ENCODE data around the gene FNDC1. TPM values are rescaled to one million over a fixed set of nuclear protein-coding genes. Genes with fewer than 3 reads are reported as not detected.
A peak's percentile ranks its signal among the peaks of the same experiment; 100 is the strongest.

Gene FNDC1
- total RNA-seq, 1 donor from 2014 or later = 0.09 TPM

DNA sequence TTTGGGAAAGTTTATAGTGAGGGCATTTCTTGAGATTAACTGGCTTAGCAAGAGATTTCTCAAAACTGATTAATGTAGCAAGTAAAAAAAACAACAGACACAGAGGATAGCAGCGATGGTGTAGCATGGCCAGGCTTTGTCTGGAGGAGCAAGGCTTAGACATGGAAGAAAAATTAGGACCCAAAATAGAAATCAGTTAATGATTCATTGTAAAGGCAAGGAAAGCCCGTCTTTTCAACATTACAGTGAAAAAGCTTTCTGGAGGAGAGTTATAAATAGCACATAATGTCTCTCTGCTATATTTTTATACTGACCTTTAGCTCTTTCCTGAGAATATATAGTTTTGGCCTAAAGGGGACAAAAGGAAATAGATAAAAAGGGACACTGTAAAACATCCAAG, 45.1 kb downstream of the FNDC1 start:
- Mint-ChIP-seq H3K4me1 (peaks cover 4% of the 10 kb centered on the region), H3K27ac (ENCODE audit: unreplicated experiment) (no peak overlapping the region), H3K27me3 (ENCODE audit: low read depth) (peaks cover 5% of the 10 kb centered on the region), H3K9me3 (peaks cover 3% of the 10 kb centered on the region), H3K4me3 (no peak overlapping the region), H3K36me3 (ENCODE audit: low read depth) (no peaks in the 10 kb centered on the region)
- TF ChIP-seq, protein P1, sequence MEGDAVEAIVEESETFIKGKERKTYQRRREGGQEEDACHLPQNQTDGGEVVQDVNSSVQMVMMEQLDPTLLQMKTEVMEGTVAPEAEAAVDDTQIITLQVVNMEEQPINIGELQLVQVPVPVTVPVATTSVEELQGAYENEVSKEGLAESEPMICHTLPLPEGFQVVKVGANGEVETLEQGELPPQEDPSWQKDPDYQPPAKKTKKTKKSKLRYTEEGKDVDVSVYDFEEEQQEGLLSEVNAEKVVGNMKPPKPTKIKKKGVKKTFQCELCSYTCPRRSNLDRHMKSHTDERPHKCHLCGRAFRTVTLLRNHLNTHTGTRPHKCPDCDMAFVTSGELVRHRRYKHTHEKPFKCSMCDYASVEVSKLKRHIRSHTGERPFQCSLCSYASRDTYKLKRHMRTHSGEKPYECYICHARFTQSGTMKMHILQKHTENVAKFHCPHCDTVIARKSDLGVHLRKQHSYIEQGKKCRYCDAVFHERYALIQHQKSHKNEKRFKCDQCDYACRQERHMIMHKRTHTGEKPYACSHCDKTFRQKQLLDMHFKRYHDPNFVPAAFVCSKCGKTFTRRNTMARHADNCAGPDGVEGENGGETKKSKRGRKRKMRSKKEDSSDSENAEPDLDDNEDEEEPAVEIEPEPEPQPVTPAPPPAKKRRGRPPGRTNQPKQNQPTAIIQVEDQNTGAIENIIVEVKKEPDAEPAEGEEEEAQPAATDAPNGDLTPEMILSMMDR (conservative IDR thresholded peaks at IDR 0.05) = no peak
- DNase-seq (ENCODE audit: low read depth, low spot score) = no peak

DNA sequence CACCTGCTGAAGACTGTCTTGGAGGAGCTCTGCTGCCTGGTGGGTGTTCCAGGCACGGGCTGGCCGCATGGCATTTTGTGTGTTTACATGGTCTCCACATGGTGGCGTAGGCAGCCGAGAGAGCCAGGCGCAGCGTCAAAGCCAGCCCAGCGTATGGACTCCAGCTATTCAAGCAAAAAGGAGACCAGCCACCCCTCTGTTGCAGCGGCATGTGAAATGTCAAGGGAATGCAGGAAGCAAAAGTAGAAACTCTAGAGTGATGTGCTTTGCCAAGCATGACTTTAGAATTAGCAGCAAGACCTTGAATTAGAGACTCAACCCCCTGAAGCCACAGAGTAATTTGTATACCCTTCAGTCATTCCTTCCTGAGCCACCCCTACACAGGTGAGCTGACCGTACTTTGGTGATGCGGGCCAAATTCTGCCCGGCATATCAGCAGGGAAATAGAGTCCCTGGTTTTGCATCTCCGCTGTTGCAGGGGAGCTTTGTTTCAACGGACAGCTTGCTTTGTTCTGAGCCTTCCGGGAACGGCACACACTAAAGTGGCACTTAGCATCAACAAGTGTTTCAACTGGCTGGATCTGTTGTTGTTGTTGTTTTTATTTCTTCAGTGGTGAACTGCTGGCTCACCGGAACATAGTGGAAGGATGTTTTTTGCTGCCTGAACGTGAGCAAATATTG, 48.5 kb downstream of the FNDC1 start:
- peak; percentile 57 for DNase-seq (ENCODE audit: low read depth, low spot score)
- peaks cover 17% of the 10 kb centered on the region for H3K27me3 Mint-ChIP-seq (ENCODE audit: low read depth)
- H3K36me3 Mint-ChIP-seq (ENCODE audit: low read depth) = no peaks in the 10 kb centered on the region
- no peak overlapping the region for H3K4me3 Mint-ChIP-seq
- TF ChIP-seq, protein P1 (conservative IDR thresholded peaks at IDR 0.05) = peak; percentile 57
- H3K4me1 Mint-ChIP-seq = peaks cover 11% of the 10 kb centered on the region
- H3K27ac Mint-ChIP-seq (ENCODE audit: unreplicated experiment) = no peak overlapping the region
- H3K9me3 Mint-ChIP-seq = no peaks in the 10 kb centered on the region

DNA sequence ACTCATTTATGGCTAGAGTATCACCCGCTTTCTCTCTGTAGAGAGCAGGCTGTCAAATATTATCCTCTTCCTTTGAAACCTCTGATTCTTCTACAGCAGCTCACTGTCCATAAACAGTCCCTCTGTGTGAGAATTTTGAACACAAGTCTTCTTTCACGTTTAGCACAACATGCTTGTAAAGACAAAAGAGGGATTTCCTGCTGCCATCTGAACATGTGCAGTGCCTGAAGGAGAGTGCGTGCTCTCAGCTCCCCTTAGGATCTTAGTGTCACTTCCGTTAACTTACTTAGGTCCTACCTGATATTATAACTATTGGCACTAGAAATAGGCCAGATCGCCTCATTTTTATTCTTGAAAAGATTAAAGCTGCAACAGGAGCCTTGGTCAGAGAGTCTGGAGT, 50.9 kb downstream of the FNDC1 start:
- H3K9me3 Mint-ChIP-seq = no peaks in the 10 kb centered on the region
- peaks cover 24% of the 10 kb centered on the region for H3K27me3 Mint-ChIP-seq (ENCODE audit: low read depth)
- TF ChIP-seq, protein P1 (conservative IDR thresholded peaks at IDR 0.05) = no peak
- peaks cover 10% of the 10 kb centered on the region for H3K4me1 Mint-ChIP-seq
- H3K27ac Mint-ChIP-seq (ENCODE audit: unreplicated experiment) = no peak overlapping the region
- H3K4me3 Mint-ChIP-seq = no peak overlapping the region
- no peak for DNase-seq (ENCODE audit: low read depth, low spot score)
- H3K36me3 Mint-ChIP-seq (ENCODE audit: low read depth) = no peaks in the 10 kb centered on the region

DNA sequence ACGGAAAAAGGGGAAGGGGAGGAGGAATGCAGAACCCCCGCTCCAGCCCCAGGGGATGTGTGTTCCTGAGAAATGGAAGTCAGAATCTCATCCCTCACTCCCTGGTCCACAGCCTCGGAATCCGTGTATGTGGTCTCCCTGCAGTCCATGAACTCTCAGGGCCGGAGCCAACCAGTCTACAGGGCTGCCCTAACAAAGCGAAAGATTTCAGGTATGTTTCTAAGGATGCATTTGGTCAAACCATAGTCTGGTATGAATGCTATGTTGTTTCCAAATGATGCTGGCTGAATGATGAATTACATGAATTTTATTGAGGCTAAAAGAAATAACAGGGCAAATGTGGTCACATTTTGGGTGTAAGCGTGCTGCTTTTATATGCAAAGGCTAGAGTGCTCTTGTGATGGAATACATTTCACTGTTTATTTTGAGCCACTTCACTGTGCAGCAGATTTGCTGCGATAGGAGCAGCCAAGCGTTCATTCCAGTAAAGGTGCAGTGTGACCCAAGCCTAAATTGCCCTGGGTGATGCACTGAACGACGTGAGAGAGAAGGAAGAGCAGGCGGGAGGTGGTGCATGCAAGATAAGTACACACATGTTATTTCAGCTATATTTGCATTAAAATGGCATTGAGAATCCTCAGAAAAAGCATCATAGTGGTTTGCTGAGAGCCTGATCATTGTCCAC, 52.4 kb downstream of the FNDC1 start:
- DNase-seq (ENCODE audit: low read depth, low spot score) = no peak
- H3K27me3 Mint-ChIP-seq (ENCODE audit: low read depth) = peaks cover 31% of the 10 kb centered on the region
- H3K4me3 Mint-ChIP-seq = no peak overlapping the region
- no peaks in the 10 kb centered on the region for H3K9me3 Mint-ChIP-seq
- TF ChIP-seq, protein P1 (conservative IDR thresholded peaks at IDR 0.05) = no peak
- H3K27ac Mint-ChIP-seq (ENCODE audit: unreplicated experiment) = no peak overlapping the region
- H3K36me3 Mint-ChIP-seq (ENCODE audit: low read depth) = no peaks in the 10 kb centered on the region
- H3K4me1 Mint-ChIP-seq = peaks cover 10% of the 10 kb centered on the region

DNA sequence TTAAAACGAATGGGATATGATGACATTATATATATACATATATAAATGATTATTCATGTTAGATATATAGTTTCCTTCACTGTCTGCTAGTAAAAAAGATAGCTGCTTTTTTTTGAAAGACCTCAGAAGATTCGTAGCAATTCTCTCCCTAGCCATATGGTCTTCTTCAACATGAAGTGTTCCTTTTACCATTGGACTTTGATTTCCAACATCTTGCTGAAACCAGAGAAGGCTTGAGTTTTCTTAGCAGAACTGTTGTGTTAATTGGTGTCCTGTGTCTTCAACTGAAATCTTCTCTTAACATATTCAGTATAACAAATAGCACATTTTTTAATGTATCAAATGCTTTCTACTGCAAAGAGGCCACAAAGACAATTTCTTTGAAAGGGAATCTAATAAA, 55.3 kb downstream of the FNDC1 start:
- Mint-ChIP-seq H3K36me3 (ENCODE audit: low read depth) (no peaks in the 10 kb centered on the region), H3K27ac (ENCODE audit: unreplicated experiment) (no peak overlapping the region), H3K4me3 (no peak overlapping the region), H3K9me3 (no peaks in the 10 kb centered on the region), H3K27me3 (ENCODE audit: low read depth) (peaks cover 35% of the 10 kb centered on the region), H3K4me1 (peaks cover 9% of the 10 kb centered on the region)
- TF ChIP-seq, protein P1 (conservative IDR thresholded peaks at IDR 0.05) = no peak
- no peak for DNase-seq (ENCODE audit: low read depth, low spot score)

All from neural crest cell (in vitro differentiated cells).